SHP77 (cell line): Measurements from ENCODE around the gene STK39.

Experiments
- DNase-seq, 2 experiments: peaks; one replicate each; lab custom pipeline; 2025; lab: John Stamatoyannopoulos, UW

Gene STK39

GRCh38 chr2:168003876-168004275 lies 243.5 kb downstream of the STK39 start:
- DNase-seq: no peak

- DNase-seq: no peak
Observed at GRCh38 chr2:168002021-168002553, 245.3 kb downstream of the STK39 start.

GRCh38 chr2:167992278-167992677 lies 255.1 kb downstream of the STK39 start:
- DNase-seq: no peak

- DNase-seq: no peak
Observed at GRCh38 chr2:167990062-167990461, 257.3 kb downstream of the STK39 start.

- no peak for DNase-seq
Observed at GRCh38 chr2:167988296-167988695, 259.1 kb downstream of the STK39 start.

- DNase-seq: no peak
Observed at GRCh38 chr2:167987558-167987957, 259.8 kb downstream of the STK39 start.

- no peak for DNase-seq
Observed at GRCh38 chr2:167987026-167987425, 260.4 kb downstream of the STK39 start.

- DNase-seq: no peak
Observed at GRCh38 chr2:167986223-167986622, 261.2 kb downstream of the STK39 start.

- no peak for DNase-seq
Observed at GRCh38 chr2:167981945-167982344, 265.4 kb downstream of the STK39 start.

- DNase-seq: no peak
Observed at GRCh38 chr2:167980439-167980838, 267.0 kb downstream of the STK39 start.

GRCh38 chr2:167972746-167973145 lies 274.6 kb downstream of the STK39 start:
- DNase-seq: no peak

GRCh38 chr2:167972020-167972419 lies 275.4 kb downstream of the STK39 start:
- DNase-seq: no peak

GRCh38 chr2:167966937-167967913 lies 280.2 kb downstream of the STK39 start:
- DNase-seq: no peak

GRCh38 chr2:167965907-167966761 lies 281.3 kb downstream of the STK39 start:
- DNase-seq: no peak

GRCh38 chr2:167964650-167965413 lies 282.6 kb downstream of the STK39 start:
- no peak for DNase-seq

- no peak for DNase-seq
Observed at GRCh38 chr2:167963899-167964649, 283.3 kb downstream of the STK39 start.

GRCh38 chr2:167962436-167963226 lies 284.8 kb downstream of the STK39 start:
- DNase-seq: no peak

GRCh38 chr2:167961536-167962048 lies 285.8 kb downstream of the STK39 start:
- no peak for DNase-seq

GRCh38 chr2:167960089-167960747 lies 287.2 kb downstream of the STK39 start:
- no peak for DNase-seq
